Measurements from ENCODE around the gene CLN5.

GRCh38 chr13:77026861-77027621 lies 35.2 kb downstream of the CLN5 start, which contains the start of gene FBXL3:
- TF ChIP-seq EZH2 (IDR thresholded peaks at IDR 0.05; ENCODE audit: borderline replicate concordance, insufficient read depth, low read length, poor library complexity, severe bottlenecking) (no peak), CTCF (IDR thresholded peaks at IDR 0.05; ENCODE audit: poor library complexity, severe bottlenecking) (no peak), POLR2AphosphoS5 (IDR thresholded peaks at IDR 0.05) (peak; percentile 96), EP300 (conservative IDR thresholded peaks at IDR 0.05; ENCODE audit: poor library complexity, severe bottlenecking) (no peak), SMC3 (conservative IDR thresholded peaks at IDR 0.05; ENCODE audit: poor library complexity) (no peak), TAF1 (IDR thresholded peaks at IDR 0.05; ENCODE audit: low read depth) (peak; percentile 88)
